Activated B cell treated with CpG ODN at 0.5 μM for 24 hours (primary cell): ENCODE data around the gene DDIAS. TPM values are rescaled to one million over a fixed set of nuclear protein-coding genes. Genes with fewer than 3 reads are reported as not detected.

Experiments
- ATAC-seq: fragments of 200-7000 bp; cut with Tn5 transposase; one replicate; pipeline ENCODE4 v1.10.0; 2021; ENCODE audit warnings: low read depth, mild to moderate bottlenecking, moderate library complexity
- CTCF ChIA-PET: fragments of 350-600 bp; sonication (Branson Sonifier 250); formaldehyde crosslinking; loops from one replicate; lab custom pipeline; 2021; ENCODE audit warnings: antibody characterized with exemption; lab: Charles Lee
- POLR2A ChIA-PET: fragments of 350-600 bp; sonication (Branson Sonifier 250); formaldehyde crosslinking; loops from one replicate; lab custom pipeline; 2021; ENCODE audit warnings: antibody characterized with exemption; lab: Charles Lee
- DNase-seq: peaks from one replicate; pipeline ENCODE4 v3.0.0; 2022
- H3K27ac Mint-ChIP-seq: one replicate; pipeline ENCODE4 v1.8.0; 2020; ENCODE audit warnings: mixed read lengths
- H3K27me3 Mint-ChIP-seq: one replicate; pipeline ENCODE4 v1.8.0; 2021; ENCODE audit warnings: mixed read lengths
- H3K36me3 Mint-ChIP-seq: one replicate; pipeline ENCODE4 v1.8.0; 2021; ENCODE audit warnings: low read depth, mixed read lengths
- H3K4me1 Mint-ChIP-seq: one replicate; pipeline ENCODE4 v1.8.0; 2021; ENCODE audit warnings: mixed read lengths
- H3K4me3 Mint-ChIP-seq: one replicate; pipeline ENCODE4 v1.8.0; 2020; ENCODE audit warnings: mild to moderate bottlenecking, mixed read lengths
- H3K9me3 Mint-ChIP-seq: one replicate; pipeline ENCODE4 v1.8.0; 2020; ENCODE audit warnings: mixed read lengths
- CTCF ChIP-seq: fragments of 200-600 bp; IDR thresholded peaks from one replicate; pipeline ENCODE4 v1.8.0; 2022; ENCODE audit warnings: antibody characterized with exemption, mild to moderate bottlenecking
- intact Hi-C: fragments of 100-400 bp; cut with micrococcal nuclease; formaldehyde crosslinking; loops from one replicate; pipeline ENCODE4 v1.15.1; 2024
- total RNA-seq: library from RNA; stranded (reverse); gene quantifications from 2 replicates; pipeline ENCODE4 v1.2.3, GENCODE V29; 2022

Gene DDIAS
- total RNA-seq, 1 donor from 2014 or later, result 4.7 TPM

- ChIA-PET POLR2A (no interaction called here), CTCF (interaction anchor here (0.7 kb wide), 1 partner anchor 377 kb away, joined by 4 read pairs; no protein-coding TSS in a partner anchor)
Measured at GRCh38 chr11:82872377-82873150, 29.0 kb upstream of the DDIAS start.

GRCh38 chr11:82873919-82874333 is 27.6 kb upstream of the DDIAS start:
- intact Hi-C loops, result loop anchor here (2.0 kb wide), 1 partner anchor 15 kb away; no protein-coding TSS in a partner anchor
- POLR2A ChIA-PET, result no interaction called here
- no peak for DNase-seq
- H3K27ac Mint-ChIP-seq, result no peak overlapping the region
- H3K4me3 Mint-ChIP-seq, result no peak overlapping the region
- H3K9me3 Mint-ChIP-seq, result no peaks in the 10 kb centered on the region
- H3K4me1 Mint-ChIP-seq, result peaks cover 2% of the 10 kb centered on the region
- no peaks in the 10 kb centered on the region for H3K27me3 Mint-ChIP-seq
- ATAC-seq, result no peak
- TF ChIP-seq CTCF, result no peak
- peaks cover 21% of the 10 kb centered on the region for H3K36me3 Mint-ChIP-seq
- CTCF ChIA-PET, result no interaction called here

More at GRCh38 chr11:82872377-82873150, 29.0 kb upstream of the DDIAS start:
- intact Hi-C loops, result no loop called here
- no peaks in the 10 kb centered on the region for H3K9me3 Mint-ChIP-seq
- peaks cover 4% of the 10 kb centered on the region for H3K4me1 Mint-ChIP-seq
- ATAC-seq (no peak), DNase-seq (no peak)
- no peak for TF ChIP-seq CTCF
- peaks cover 9% of the 10 kb centered on the region for H3K36me3 Mint-ChIP-seq
- H3K27me3 Mint-ChIP-seq, result no peaks in the 10 kb centered on the region
- H3K27ac Mint-ChIP-seq, result no peak overlapping the region
- no peak overlapping the region for H3K4me3 Mint-ChIP-seq

GRCh38 chr11:82874646-82875523 is 26.7 kb upstream of the DDIAS start:
- ChIA-PET CTCF (no interaction called here), POLR2A (no interaction called here)
- peaks cover 31% of the 10 kb centered on the region for H3K36me3 Mint-ChIP-seq
- no peak overlapping the region for H3K27ac Mint-ChIP-seq
- H3K27me3 Mint-ChIP-seq, result no peaks in the 10 kb centered on the region
- intact Hi-C loops, result loop anchor here (2.0 kb wide), 1 partner anchor 14 kb away; no protein-coding TSS in a partner anchor
- no peak for TF ChIP-seq CTCF
- ATAC-seq, result no peak
- DNase-seq, result no peak
- no peaks in the 10 kb centered on the region for H3K9me3 Mint-ChIP-seq
- H3K4me3 Mint-ChIP-seq, result no peak overlapping the region
- H3K4me1 Mint-ChIP-seq, result peaks cover 2% of the 10 kb centered on the region

GRCh38 chr11:82883853-82884252 is 17.7 kb upstream of the DDIAS start:
- peaks cover 35% of the 10 kb centered on the region for H3K36me3 Mint-ChIP-seq
- no peak overlapping the region for H3K27ac Mint-ChIP-seq
- ATAC-seq, result no peak
- H3K4me1 Mint-ChIP-seq, result peaks cover 20% of the 10 kb centered on the region
- no peaks in the 10 kb centered on the region for H3K27me3 Mint-ChIP-seq
- no peak for DNase-seq
- intact Hi-C loops, result no loop called here
- CTCF ChIA-PET, result interaction anchor here (2.6 kb wide), 1 partner anchor 16 kb away, joined by 12 read pairs; no protein-coding TSS in a partner anchor
- POLR2A ChIA-PET, result no interaction called here
- no peak overlapping the region for H3K4me3 Mint-ChIP-seq
- no peaks in the 10 kb centered on the region for H3K9me3 Mint-ChIP-seq
- no peak for TF ChIP-seq CTCF
